Colonic mucosa (tissue), 4 donors: ENCODE measurements around the gene ROR2. TPM values are rescaled to one million over a fixed set of nuclear protein-coding genes. Genes with fewer than 3 reads are reported as not detected.

Source experiments
- DNase-seq: peaks from one replicate; pipeline ENCODE4 v3.0.0-alpha.2; 2020
- H3K27ac ChIP-seq: fragments of 200-600 bp; one replicate; pipeline ENCODE4 v1.8.0; 2021
- H3K27me3 ChIP-seq: fragments of 200-600 bp; one replicate; pipeline ENCODE4 v1.8.0; 2021
- H3K36me3 ChIP-seq: fragments of 200-600 bp; one replicate; pipeline ENCODE4 v1.8.0; 2021
- H3K4me1 ChIP-seq: fragments of 200-600 bp; one replicate; pipeline ENCODE4 v1.8.0; 2021; ENCODE audit warnings: mild to moderate bottlenecking
- H3K4me3 ChIP-seq: fragments of 200-600 bp; one replicate; pipeline ENCODE4 v1.8.0; 2021
- H3K9ac ChIP-seq, 2 donors: one replicate each; pipeline ENCODE4 v1.7.0; 2013; ENCODE audit warnings: control low read depth in 2 of 2, low read depth in 2 of 2, low read length in 2 of 2
- H3K9me3 ChIP-seq: fragments of 200-600 bp; one replicate; pipeline ENCODE4 v1.8.0; 2021
- CTCF ChIP-seq: fragments of 200-600 bp; IDR thresholded peaks from one replicate; pipeline ENCODE4 v1.8.0; 2022; ENCODE audit warnings: antibody characterized with exemption, mild to moderate bottlenecking
- intact Hi-C: fragments of 100-400 bp; cut with DNase I; formaldehyde crosslinking; loops from one replicate; pipeline ENCODE4 v1.14.1; 2022
- total RNA-seq, 2 donors: library from RNA; stranded (reverse); fragmentation: NEBNext Ultra II Directional in 1 of 2; extraction: Animal tissue kit (Norgen Biotek cat#: 25700) in 1 of 2; gene quantifications; one replicate each; pipeline ENCODE4 v1.2.1, GENCODE V29; 2021
- donor health status: healthy.
- donor health status: DM: no; HTN: no; CAD: no.
- donor health status: DM: no; HTN: no; CAD: no.

ROR2 gene
- total RNA-seq, 2 donors from 2014 or later: 1.7 to 9.1 TPM

- no peak for DNase-seq
- intact Hi-C loops: no loop called here
- peaks cover 20% of the 10 kb centered on the region for H3K4me1 ChIP-seq
- no peaks in the 10 kb centered on the region for H3K36me3 ChIP-seq
- H3K27ac ChIP-seq: no peak overlapping the region
- H3K9me3 ChIP-seq: no peaks in the 10 kb centered on the region
- H3K27me3 ChIP-seq: no peaks in the 10 kb centered on the region
- H3K4me3 ChIP-seq: no peak overlapping the region
- no peak for TF ChIP-seq CTCF
- no peak overlapping the region for H3K9ac ChIP-seq
These were observed 55.5 kb downstream of the ROR2 start for GRCh38 chr9:91894536-91894935.

GRCh38 chr9:91894023-91894422, 56.0 kb downstream of the ROR2 start:
- no peaks in the 10 kb centered on the region for H3K36me3 ChIP-seq
- no peaks in the 10 kb centered on the region for H3K27me3 ChIP-seq
- no peak overlapping the region for H3K9ac ChIP-seq
- DNase-seq: no peak
- intact Hi-C loops: no loop called here
- H3K9me3 ChIP-seq: no peaks in the 10 kb centered on the region
- H3K4me1 ChIP-seq: peaks cover 14% of the 10 kb centered on the region
- no peak overlapping the region for H3K4me3 ChIP-seq
- H3K27ac ChIP-seq: no peak overlapping the region
- TF ChIP-seq CTCF: no peak

- TF ChIP-seq CTCF: no peak
- H3K27me3 ChIP-seq: no peaks in the 10 kb centered on the region
- intact Hi-C loops: no loop called here
- H3K4me3 ChIP-seq: no peak overlapping the region
- H3K27ac ChIP-seq: no peak overlapping the region
- no peak overlapping the region for H3K9ac ChIP-seq
- DNase-seq: no peak
- H3K4me1 ChIP-seq: peaks cover 3% of the 10 kb centered on the region
- H3K9me3 ChIP-seq: no peaks in the 10 kb centered on the region
- H3K36me3 ChIP-seq: no peaks in the 10 kb centered on the region
These were observed 58.1 kb downstream of the ROR2 start for GRCh38 chr9:91891915-91892314.

- TF ChIP-seq CTCF: no peak
These were observed 59.4 kb downstream of the ROR2 start for GRCh38 chr9:91890662-91891061.

GRCh38 chr9:91889161-91889911, 60.7 kb downstream of the ROR2 start:
- DNase-seq: no peak
- Histone ChIP-seq H3K27ac (no peak overlapping the region), H3K9me3 (no peaks in the 10 kb centered on the region), H3K4me3 (no peak overlapping the region), H3K36me3 (no peaks in the 10 kb centered on the region), H3K4me1 (no peaks in the 10 kb centered on the region), H3K9ac (no peak overlapping the region), H3K27me3 (no peaks in the 10 kb centered on the region)
- no peak for TF ChIP-seq CTCF
- intact Hi-C loops: loop anchor here (10.0 kb wide), 1 partner anchor 115 kb away; no protein-coding TSS in a partner anchor

More at GRCh38 chr9:91890662-91891061, 59.4 kb downstream of the ROR2 start:
- Histone ChIP-seq H3K4me3 (no peak overlapping the region), H3K27me3 (no peaks in the 10 kb centered on the region), H3K4me1 (no peaks in the 10 kb centered on the region), H3K9ac (no peak overlapping the region), H3K27ac (no peak overlapping the region), H3K9me3 (no peaks in the 10 kb centered on the region), H3K36me3 (no peaks in the 10 kb centered on the region)
- DNase-seq: no peak
- intact Hi-C loops: no loop called here
